HG03354 (cell line): ENCODE measurements around the gene SHISA8.
"Not testable (repeated sequence)": the region's sequence is repeated elsewhere in the genome, so short reads cannot be mapped to it uniquely, and the experiment has no call there.

Source experiments
- ATAC-seq: cut with Tn5 transposase; IDR thresholded peaks from one replicate; pipeline ENCODE4 v1.9.1; 2021; ENCODE audit warnings: mild to moderate bottlenecking; ENCODE audit not compliant: unreplicated experiment, poor library complexity, severe bottlenecking

Gene SHISA8

GRCh38 chr22:41902016-41902415 is 12.9 kb downstream of the SHISA8 start:
- no peak for ATAC-seq

DNA sequence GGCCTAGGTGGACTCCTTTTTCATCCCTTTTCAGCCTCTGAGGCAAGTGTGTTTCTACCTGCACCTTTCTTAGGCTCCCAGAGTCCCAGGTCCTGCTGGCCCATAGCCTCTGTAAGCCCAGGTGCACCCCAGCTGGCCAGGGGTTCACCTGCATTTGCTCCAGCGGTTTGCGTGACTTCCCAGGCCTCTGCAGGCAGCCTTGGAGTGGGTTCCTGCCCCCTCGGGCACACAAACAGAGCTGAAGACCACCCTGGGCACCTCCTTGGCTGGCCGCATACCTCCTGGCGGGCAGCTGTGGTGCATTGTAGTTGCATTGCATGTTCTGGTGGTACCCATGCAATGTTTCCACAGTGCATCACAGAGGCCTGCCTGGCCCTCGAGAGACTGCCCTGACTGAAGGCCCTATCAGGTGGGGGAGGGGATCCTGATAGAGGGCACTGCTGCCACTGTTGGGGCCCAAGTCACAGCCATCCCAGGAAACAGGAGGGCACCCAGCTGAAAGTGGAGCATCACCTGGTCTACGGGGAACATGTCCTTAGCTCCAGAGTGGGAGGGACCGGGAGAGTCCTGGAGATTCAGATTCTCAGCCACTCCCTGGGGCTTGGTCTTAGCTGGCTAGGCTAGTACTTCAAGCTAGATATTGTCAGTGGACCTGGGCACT is 14.1 kb downstream of the SHISA8 start:
- no peak for ATAC-seq

GRCh38 chr22:41899992-41900651 is 14.8 kb downstream of the SHISA8 start:
- no peak for ATAC-seq

DNA sequence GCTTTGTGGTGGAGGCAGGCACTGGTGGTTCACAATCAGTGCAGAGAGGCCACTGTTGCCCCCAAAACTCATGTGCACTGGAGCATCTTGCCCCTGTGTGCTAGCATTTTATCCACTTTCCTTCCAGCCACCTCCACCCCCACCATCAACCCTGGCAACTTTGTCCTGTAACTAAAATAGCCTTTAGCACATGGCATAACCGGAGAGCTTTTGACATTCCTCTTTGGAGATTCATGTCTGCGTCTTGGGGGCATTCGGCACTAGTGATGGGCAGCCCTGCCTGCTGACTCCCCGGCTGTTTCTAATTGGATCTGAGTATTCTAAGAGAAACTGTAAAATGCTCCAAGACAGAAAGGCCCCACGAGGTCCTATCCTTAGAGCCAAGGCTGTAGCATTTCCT is 15.8 kb downstream of the SHISA8 start:
- no peak for ATAC-seq

- no peak for ATAC-seq
Measured at GRCh38 chr22:41898645-41899044, 16.2 kb downstream of the SHISA8 start.

- ATAC-seq = no peak
Measured at GRCh38 chr22:41893591-41894375, 21.1 kb downstream of the SHISA8 start.

- no peak for ATAC-seq
Measured at GRCh38 chr22:41892721-41893120, 22.2 kb downstream of the SHISA8 start.

DNA sequence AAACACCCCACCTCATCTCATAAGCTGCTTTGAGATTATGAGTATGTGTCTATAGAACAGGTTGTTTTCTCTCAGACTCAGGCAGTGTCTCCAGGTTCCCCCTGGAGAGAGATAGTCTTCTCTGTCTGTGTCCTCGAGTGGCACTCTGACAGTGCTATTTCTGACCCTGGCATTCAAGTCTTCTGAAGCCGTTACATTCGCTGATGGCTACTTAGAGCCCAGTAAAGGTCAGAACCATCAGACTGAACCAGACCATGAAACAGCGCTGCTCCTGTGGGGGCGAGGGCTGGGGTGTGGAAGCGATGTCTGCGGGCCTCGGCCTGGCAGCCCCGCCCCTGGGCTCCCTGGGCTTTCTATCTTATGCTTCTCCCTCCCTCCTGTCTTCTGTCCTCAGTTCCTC is 23.5 kb downstream of the SHISA8 start:
- ATAC-seq = no peak

DNA sequence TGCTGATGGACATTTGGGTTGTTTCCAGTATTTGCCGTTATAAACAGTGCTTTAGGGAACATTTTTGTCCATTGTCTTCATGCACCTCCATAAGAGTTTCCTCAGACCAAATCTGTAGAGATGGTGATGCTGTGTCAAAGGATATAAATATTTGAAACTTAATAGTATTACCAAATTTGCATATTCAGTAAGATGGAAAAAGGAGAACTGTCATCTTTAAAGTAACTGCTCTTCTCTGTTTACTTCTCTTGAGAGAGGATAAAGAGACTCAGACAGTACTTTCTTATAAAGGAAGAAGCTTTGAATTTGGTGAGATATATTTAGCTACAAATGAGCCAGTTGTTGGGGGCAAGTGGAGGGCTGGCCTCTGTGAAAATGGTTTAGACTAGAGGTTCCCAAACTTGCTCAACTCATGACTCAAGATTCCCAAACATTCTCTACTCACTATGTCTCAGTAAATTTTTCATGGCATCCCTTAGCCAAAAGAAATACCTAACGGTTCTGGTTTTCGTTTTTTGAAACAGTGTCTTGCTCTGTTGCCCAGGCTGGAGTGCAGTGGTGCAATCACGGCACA is 26.2 kb downstream of the SHISA8 start:
- ATAC-seq = no peak

DNA sequence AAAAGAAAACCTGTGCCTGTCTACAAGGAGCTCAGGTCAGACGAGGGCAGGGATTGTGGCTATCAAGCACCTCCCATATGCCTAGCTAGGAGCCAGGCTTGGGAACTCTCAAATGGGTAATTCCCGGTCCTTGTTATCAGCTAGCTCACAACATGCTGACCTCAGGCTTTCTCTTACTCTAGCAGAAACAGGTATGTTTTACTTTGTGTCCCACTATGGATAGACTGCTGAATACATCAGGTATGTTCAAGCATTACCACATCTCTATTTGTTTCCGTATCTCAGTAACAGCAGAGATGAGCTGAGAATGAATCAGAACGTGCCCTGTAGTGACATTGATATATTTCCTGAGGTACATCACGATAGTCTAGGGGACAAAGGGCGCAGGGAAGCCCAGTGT is 29.4 kb downstream of the SHISA8 start:
- no peak for ATAC-seq

DNA sequence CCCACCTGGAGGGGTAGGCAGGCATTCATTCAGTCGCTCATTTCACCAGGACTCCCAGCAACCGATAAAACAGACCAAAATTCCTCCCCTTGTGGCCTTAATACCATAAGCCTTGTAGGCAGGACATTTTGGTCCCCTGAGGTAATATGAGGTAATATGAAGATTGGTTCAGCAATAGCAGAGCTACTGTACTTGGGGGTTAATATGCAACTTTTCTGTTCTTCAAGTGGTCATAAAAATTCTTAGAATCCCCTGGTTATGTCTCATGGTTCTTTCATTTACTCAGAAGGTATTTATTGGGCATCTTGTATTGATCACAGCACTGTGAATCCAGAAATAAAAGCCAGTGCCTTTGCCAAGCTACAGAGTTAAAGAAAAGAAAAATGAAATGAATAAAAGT is 29.8 kb downstream of the SHISA8 start:
- no peak for ATAC-seq

GRCh38 chr22:41883400-41883799 is 31.5 kb downstream of the SHISA8 start:
- ATAC-seq = no peak

- no peak for ATAC-seq
Measured at GRCh38 chr22:41880653-41881052, 34.2 kb downstream of the SHISA8 start.

DNA sequence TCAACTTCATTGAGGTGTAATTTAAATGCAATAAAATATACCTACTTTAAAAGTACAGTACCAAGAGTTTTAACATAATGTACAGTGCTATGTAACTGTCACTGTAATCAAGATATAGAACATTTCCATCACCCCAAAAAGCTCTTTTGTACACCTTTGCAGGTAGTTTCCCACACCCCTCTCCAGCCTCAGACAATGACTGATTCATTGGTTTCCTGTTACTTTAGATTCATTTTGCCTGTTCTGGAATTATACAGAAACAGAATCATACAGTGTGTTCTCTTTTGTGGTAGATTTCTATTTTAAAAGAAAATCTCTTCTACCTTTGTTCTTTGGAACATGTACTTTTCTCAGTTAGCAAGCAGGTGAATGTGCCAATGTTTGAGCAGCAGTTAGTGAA is 38.2 kb downstream of the SHISA8 start:
- ATAC-seq = no peak

GRCh38 chr22:41876275-41876674 is 38.6 kb downstream of the SHISA8 start:
- ATAC-seq = no peak

GRCh38 chr22:41875531-41876270 is 39.2 kb downstream of the SHISA8 start:
- no peak for ATAC-seq

DNA sequence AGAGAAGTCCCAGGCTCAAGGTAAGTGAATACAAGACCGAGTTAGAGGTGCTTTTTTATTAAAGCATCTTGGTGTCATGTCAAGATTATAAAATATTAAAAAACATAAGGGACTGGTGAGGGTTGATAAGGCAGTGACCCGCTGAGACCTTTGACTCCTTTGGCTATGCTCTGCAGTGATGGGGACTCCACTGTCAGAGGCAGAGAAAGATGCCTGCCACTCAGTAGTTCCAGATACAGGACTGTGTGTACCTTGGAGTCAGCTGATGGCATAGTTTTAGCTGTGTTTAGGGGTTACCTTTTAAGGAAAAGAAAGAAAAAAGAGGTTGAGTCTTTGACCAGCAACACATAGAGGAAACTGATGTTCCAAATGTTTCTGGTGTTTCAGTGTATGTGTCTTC is 40.8 kb downstream of the SHISA8 start:
- no peak for ATAC-seq

DNA sequence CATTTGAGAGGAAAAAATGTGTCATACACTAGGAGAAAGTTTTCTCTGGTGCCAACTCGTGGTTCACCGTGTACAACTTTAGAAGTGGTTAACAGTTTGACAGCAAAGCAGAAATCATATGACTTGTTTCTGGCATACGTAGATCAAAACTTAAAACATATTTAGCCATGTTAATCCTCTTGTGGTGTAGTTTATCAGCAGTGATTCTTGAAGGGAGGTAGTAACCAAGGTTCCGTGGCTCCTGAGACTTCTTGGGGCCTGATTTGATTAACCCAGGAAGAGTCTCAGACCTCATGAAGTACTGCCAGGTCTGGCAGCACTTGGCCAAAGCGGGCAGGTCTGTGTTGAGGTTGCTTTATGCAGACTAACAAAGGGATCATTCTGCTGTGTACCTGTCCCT is 41.5 kb downstream of the SHISA8 start:
- no peak for ATAC-seq

DNA sequence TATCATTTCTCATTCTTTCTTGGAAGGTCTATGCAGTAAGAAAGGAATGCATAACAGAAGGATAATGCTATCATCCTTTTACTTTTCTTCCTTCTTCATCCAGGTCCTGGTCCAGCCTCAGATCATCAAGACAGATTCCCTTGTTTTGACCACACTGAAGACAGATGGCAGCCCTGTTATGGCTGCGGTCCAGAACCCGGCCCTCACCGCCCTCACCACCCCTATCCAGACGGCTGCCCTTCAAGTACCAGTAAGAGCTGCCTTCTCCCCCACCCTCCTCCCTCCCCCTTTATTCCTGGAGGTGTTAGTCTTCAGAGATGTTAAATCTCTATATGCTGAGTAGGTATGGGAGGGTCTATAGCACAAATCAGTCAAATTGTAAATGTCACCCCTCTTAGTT is 44.1 kb downstream of the SHISA8 start:
- ATAC-seq = no peak

- ATAC-seq = not testable (repeated sequence)
Measured at GRCh38 chr22:41870081-41870480, 44.8 kb downstream of the SHISA8 start.
